Large intestine (tissue), 3 donors: Measurements from ENCODE around the gene CXXC5. TPM values are rescaled to one million over a fixed set of nuclear protein-coding genes. Genes with fewer than 3 reads are reported as not detected.
A peak's percentile ranks its signal among the peaks of the same experiment; 100 is the strongest.

ENCODE experiments used
- DNase-seq, 2 donors: peaks; one replicate each; pipeline versions ENCODE4 v3.0.0 to v3.0.0-alpha.2; 2013
- H3K27ac ChIP-seq: one replicate; pipeline ENCODE4 v1.5.1; 2013; ENCODE audit warnings: low read length
- H3K27me3 ChIP-seq: 2 replicates; pipeline ENCODE4 v1.6.1; 2013; ENCODE audit warnings: low read length; ENCODE audit not compliant: control insufficient read depth, insufficient read depth
- H3K36me3 ChIP-seq: 2 replicates; pipeline ENCODE4 v1.6.1; 2013; ENCODE audit warnings: low read length; ENCODE audit not compliant: control insufficient read depth, insufficient read depth
- H3K4me1 ChIP-seq: one replicate; pipeline ENCODE4 v1.6.1; 2013; ENCODE audit warnings: low read length; ENCODE audit not compliant: control insufficient read depth, insufficient read depth
- H3K4me3 ChIP-seq: one replicate; pipeline ENCODE4 v1.5.1; 2013; ENCODE audit warnings: low read length
- H3K9me3 ChIP-seq: one replicate; pipeline ENCODE4 v1.6.1; 2013; ENCODE audit warnings: mild to moderate bottlenecking, low read depth, low read length, moderate library complexity; ENCODE audit not compliant: control insufficient read depth
- WGBS: methylation state at CpG from one replicate; pipeline ENCODE4 v1.1.5; 2013; ENCODE audit warnings: low lambda C conversion rate; ENCODE audit not compliant: insufficient coverage; 5-methylcytosine and 5-hydroxymethylcytosine counted together
- polyA plus RNA-seq: library from polyadenylated mRNA; unstranded; fragments of 120-200 nt; gene quantifications from one replicate; pipeline ENCODE4 v1.2.1, GENCODE V29; 2013

The CXXC5 gene
- polyA plus RNA-seq, 1 donor: 70.3 TPM

- Histone ChIP-seq H3K36me3 (peaks cover 34% of the 10 kb centered on the region), H3K4me1 (peaks cover 23% of the 10 kb centered on the region), H3K27me3 (no peaks in the 10 kb centered on the region), H3K9me3 (no peaks in the 10 kb centered on the region), H3K27ac (no peak overlapping the region), H3K4me3 (no peak overlapping the region)
- 80% methylated on average over 1 of the region's 4 CpGs for WGBS
- no peak for DNase-seq
Observed at GRCh38 chr5:139675825-139676224, 27.7 kb downstream of the CXXC5 start.

DNA sequence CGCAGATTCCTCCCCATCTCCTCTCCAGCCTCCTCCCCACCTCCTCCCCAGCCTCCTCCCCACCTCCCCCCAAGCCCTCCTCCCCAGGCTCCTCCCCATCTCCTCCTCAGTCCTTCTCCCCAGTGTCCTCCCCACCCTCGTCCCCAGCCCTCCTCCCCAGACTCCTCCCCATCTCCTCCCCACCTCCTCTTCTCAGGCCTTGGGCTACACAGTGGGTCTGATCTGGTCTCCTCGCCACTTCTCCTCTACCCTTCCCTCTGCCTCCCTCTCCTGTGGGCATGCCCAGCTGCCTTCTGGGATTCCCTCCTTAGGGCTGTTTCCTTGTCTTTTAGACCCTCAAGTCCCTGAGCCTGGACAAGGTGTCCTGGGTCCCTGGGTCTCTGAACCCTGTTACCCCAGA lies 28.3 kb downstream of the CXXC5 start:
- Histone ChIP-seq H3K4me3 (no peak overlapping the region), H3K27me3 (no peaks in the 10 kb centered on the region), H3K36me3 (peaks cover 34% of the 10 kb centered on the region), H3K9me3 (peaks cover 3% of the 10 kb centered on the region), H3K4me1 (peaks cover 17% of the 10 kb centered on the region), H3K27ac (no peak overlapping the region)
- WGBS: no CpG with 5 or more reads among the region's 3 CpGs
- DNase-seq: no peak

- no peak overlapping the region for H3K4me3 ChIP-seq
- no peak for DNase-seq
- peaks cover 36% of the 10 kb centered on the region for H3K36me3 ChIP-seq
- peaks cover 3% of the 10 kb centered on the region for H3K9me3 ChIP-seq
- peak overlapping the region; percentile 40 for H3K27ac ChIP-seq
- no CpG with 5 or more reads among the region's 29 CpGs for WGBS
- H3K4me1 ChIP-seq: peaks cover 12% of the 10 kb centered on the region
- no peaks in the 10 kb centered on the region for H3K27me3 ChIP-seq
Observed at GRCh38 chr5:139676951-139677735, 29.0 kb downstream of the CXXC5 start.

DNA sequence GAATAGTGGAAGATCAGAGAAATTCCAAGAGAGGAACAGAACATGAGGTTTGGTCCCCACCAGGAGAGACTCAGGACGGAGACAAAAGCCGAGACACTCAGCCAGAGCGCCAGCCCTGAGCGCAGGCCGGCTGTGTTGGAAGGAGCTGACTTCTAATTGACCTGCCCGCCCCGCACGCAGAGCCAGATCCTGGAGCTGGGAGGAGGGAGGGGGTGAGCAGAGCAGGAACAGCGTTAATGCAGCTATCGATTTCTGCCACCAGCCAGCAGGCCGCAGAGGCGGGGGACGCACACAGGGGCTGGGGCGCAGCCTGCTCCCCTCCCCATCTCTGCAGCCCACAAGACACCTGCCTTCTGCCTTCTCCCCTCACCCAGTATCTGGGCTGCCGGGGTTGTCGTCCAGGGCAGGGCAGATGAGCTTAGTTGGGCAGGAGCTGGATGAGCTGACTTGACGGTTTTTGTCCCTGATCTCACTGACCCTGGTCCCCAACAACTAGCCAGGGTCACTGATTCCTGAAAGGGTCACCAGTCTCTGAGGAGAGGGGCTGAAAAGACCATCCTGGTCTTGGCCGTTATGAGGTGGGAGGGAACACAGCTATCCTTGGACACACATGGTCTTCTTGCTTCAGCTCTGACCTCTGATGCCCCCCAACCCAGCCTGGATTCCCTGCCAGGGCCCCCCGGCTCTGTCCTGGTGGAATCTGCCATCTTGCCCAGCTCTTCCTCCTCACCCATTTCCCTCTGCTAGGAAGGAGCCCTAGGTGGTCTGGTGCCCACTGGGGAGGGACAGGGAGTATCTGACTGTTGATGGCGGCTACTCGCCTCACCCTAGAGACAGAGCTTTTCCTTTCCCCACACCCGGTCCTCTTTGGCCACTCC lies 29.8 kb downstream of the CXXC5 start:
- H3K27ac ChIP-seq: peak overlapping the region; percentile 40
- H3K4me1 ChIP-seq: peaks cover 12% of the 10 kb centered on the region
- DNase-seq: no peak
- H3K9me3 ChIP-seq: peaks cover 3% of the 10 kb centered on the region
- peaks cover 42% of the 10 kb centered on the region for H3K36me3 ChIP-seq
- WGBS: no CpG with 5 or more reads among the region's 22 CpGs
- H3K4me3 ChIP-seq: no peak overlapping the region
- no peaks in the 10 kb centered on the region for H3K27me3 ChIP-seq

DNA sequence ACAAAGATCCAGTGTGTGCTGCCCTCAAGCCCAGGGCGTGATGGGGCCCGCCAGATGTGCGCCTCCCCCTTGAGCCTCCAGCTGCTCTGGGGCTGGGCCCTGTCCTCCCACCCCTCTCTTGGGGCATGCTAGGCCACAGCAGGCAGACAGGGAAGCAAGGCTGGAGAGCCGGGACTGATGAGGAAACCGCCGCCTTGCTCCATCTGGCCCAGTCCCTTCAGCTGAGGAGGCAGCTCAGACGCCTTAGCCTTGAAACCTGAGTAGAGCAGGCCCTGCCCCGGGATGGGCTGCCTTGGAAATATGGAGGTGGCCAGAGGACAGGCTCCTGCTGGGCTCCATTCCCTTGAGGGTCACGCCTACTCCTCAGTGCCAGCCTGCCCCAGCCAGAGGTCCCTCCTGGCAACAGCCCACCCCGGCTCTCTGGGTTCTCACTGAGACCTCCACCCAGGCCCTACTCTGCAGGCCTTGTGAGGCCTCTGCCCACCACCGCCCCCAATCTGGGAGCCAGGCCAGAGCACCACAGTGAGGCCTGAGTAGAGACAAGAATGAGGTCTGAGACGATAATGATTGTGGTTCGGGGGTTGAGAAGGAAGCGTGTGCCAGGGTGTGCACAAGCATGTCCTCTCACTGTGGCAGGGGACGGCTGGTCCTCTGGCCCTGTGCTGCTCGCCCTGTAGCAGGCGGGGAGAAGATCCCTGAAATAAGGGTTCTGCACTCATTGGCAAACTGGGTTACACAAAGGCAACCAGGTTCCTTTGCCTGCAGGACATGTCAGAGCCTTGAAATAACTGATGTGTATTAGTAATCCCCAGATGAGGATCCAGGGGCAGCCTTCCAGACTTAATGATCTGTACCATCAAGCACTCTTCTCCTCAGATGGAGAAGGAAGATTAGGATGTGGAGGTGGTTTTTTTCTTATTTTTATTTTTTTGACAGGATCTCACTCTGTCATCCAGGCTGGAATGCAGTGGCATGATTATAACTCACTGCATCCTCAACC lies 30.9 kb downstream of the CXXC5 start:
- Histone ChIP-seq H3K9me3 (peaks cover 3% of the 10 kb centered on the region), H3K27me3 (no peaks in the 10 kb centered on the region), H3K27ac (no peak overlapping the region), H3K36me3 (peaks cover 53% of the 10 kb centered on the region), H3K4me1 (peaks cover 12% of the 10 kb centered on the region), H3K4me3 (no peak overlapping the region)
- WGBS: no CpG with 5 or more reads among the region's 17 CpGs
- no peak for DNase-seq

DNA sequence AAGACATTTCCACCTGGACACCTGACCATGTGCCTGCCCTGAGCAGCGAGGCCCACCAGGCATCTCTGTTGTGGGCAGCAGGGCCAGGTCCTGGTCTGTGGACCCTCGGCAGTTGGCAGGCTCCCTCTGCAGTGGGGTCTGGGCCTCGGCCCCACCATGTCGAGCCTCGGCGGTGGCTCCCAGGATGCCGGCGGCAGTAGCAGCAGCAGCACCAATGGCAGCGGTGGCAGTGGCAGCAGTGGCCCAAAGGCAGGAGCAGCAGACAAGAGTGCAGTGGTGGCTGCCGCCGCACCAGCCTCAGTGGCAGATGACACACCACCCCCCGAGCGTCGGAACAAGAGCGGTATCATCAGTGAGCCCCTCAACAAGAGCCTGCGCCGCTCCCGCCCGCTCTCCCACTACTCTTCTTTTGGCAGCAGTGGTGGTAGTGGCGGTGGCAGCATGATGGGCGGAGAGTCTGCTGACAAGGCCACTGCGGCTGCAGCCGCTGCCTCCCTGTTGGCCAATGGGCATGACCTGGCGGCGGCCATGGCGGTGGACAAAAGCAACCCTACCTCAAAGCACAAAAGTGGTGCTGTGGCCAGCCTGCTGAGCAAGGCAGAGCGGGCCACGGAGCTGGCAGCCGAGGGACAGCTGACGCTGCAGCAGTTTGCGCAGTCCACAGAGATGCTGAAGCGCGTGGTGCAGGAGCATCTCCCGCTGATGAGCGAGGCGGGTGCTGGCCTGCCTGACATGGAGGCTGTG lies 32.4 kb downstream of the CXXC5 start:
- Histone ChIP-seq H3K9me3 (peaks cover 3% of the 10 kb centered on the region), H3K27ac (no peak overlapping the region), H3K36me3 (peaks cover 62% of the 10 kb centered on the region), H3K4me3 (no peak overlapping the region), H3K4me1 (peaks cover 9% of the 10 kb centered on the region), H3K27me3 (no peaks in the 10 kb centered on the region)
- WGBS: no CpG with 5 or more reads among the region's 36 CpGs
- no peak for DNase-seq

- peaks cover 64% of the 10 kb centered on the region for H3K36me3 ChIP-seq
- peaks cover 3% of the 10 kb centered on the region for H3K9me3 ChIP-seq
- H3K27ac ChIP-seq: no peak overlapping the region
- WGBS: no CpG with 5 or more reads among the region's 22 CpGs
- DNase-seq: no peak
- no peak overlapping the region for H3K4me3 ChIP-seq
- no peaks in the 10 kb centered on the region for H3K27me3 ChIP-seq
- H3K4me1 ChIP-seq: peaks cover 9% of the 10 kb centered on the region
Observed at GRCh38 chr5:139681112-139681458, 32.9 kb downstream of the CXXC5 start.

- H3K27ac ChIP-seq: no peak overlapping the region
- H3K9me3 ChIP-seq: peaks cover 3% of the 10 kb centered on the region
- peaks cover 64% of the 10 kb centered on the region for H3K36me3 ChIP-seq
Observed at GRCh38 chr5:139681466-139681865, 33.3 kb downstream of the CXXC5 start.

DNA sequence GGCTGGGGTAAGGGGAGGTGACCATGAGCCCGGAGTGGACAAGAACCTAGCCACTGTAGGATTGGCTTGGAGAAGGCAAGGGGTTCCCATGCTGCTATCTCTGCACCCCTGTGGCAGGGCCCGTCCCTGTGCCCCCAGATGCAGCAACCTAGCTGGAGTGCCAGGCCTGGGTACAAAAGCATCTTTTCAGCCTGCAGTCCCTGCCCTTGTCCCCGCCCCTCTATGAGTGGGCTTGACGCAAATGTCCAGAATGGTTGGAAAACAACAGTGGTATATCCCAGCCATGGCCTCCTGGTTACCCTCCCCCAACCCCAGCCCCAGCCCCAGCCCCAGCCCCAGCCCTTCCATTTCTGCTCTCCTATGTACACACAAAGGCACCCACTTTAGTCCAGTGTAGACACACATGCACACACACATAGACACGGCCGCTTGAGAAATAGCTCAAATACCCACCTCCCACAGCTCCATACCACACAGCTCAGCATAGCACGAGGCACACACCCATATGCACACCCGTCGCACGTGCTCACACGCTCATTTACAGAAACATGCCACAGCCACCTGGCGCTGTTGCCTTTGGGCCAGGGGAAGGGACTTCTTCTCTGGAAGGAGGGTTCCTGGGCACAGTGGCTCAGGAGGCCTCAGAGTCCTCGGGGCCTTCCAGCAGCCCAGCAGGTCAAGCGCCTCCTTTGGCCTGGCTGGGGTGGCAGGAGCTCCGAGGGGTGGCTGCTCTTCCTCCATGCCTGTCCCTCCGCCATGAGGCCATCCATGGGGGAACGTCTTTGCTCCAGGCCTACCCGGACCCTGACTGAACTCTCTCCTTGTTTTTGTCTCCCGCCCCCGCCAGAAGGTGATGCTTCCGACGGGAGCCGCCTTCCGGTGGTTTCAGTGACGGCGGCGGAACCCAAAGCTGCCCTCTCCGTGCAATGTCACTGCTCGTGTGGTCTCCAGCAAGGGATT lies 34.1 kb downstream of the CXXC5 start:
- no peak for DNase-seq
- no CpG with 5 or more reads among the region's 29 CpGs for WGBS
- Histone ChIP-seq H3K27ac (no peak overlapping the region), H3K4me1 (peaks cover 12% of the 10 kb centered on the region), H3K9me3 (peaks cover 7% of the 10 kb centered on the region), H3K4me3 (no peak overlapping the region), H3K27me3 (no peaks in the 10 kb centered on the region), H3K36me3 (peaks cover 66% of the 10 kb centered on the region)

More at GRCh38 chr5:139681466-139681865, 33.3 kb downstream of the CXXC5 start:
- H3K4me3 ChIP-seq: no peak overlapping the region
- peaks cover 9% of the 10 kb centered on the region for H3K4me1 ChIP-seq
- no peak for DNase-seq
- H3K27me3 ChIP-seq: no peaks in the 10 kb centered on the region
